ENCODE data around the gene COPZ2. TPM values are rescaled to one million over a fixed set of nuclear protein-coding genes. Genes with fewer than 3 reads are reported as not detected.
A peak's percentile ranks its signal among the peaks of the same experiment; 100 is the strongest.

Gene COPZ2
- total RNA-seq, 2 donors from 2014 or later: 7.0 to 43.5 TPM

- H3K27me3 ChIP-seq: no peaks in the 10 kb centered on the region
- intact Hi-C loops (cut with DNase I): no loop called here
- no peaks in the 10 kb centered on the region for H3K9me3 ChIP-seq
- peak within 1 kb of the TSS; percentile 59 to 62 for H3K4me3 ChIP-seq
- ATAC-seq: peak; percentile 97
- no peaks in the 10 kb centered on the region for H3K36me3 ChIP-seq (replicated peaks in 1 of 2; ENCODE audit: insufficient read depth in 1 of 2, low read depth in 2 of 2)
- DNase-seq: peak; percentile 99 to 100 (median 99)
- H3K4me1 ChIP-seq: peaks cover 63% of the 10 kb centered on the region
- TF ChIP-seq, protein P1, sequence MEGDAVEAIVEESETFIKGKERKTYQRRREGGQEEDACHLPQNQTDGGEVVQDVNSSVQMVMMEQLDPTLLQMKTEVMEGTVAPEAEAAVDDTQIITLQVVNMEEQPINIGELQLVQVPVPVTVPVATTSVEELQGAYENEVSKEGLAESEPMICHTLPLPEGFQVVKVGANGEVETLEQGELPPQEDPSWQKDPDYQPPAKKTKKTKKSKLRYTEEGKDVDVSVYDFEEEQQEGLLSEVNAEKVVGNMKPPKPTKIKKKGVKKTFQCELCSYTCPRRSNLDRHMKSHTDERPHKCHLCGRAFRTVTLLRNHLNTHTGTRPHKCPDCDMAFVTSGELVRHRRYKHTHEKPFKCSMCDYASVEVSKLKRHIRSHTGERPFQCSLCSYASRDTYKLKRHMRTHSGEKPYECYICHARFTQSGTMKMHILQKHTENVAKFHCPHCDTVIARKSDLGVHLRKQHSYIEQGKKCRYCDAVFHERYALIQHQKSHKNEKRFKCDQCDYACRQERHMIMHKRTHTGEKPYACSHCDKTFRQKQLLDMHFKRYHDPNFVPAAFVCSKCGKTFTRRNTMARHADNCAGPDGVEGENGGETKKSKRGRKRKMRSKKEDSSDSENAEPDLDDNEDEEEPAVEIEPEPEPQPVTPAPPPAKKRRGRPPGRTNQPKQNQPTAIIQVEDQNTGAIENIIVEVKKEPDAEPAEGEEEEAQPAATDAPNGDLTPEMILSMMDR (IDR thresholded peaks at IDR 0.05): peak in 1 of 7 experiments; percentile 23
- TF ChIP-seq POLR2A (IDR thresholded peaks at IDR 0.05): peak; percentile 67 to 95 (median 92)
- WGBS, 2 donors: 0% methylated on average over 30 to 47 of the region's 47 CpGs
- H3K27ac ChIP-seq: peak within 1 kb of the TSS; percentile 90 to 95 (median 92)
Observed at GRCh38 chr17:48047741-48048383, 10.3 kb upstream of the COPZ2 start, which contains the start of gene NFE2L1. NFE2L1 (plus strand) TSS chr17:48048359; CDS start chr17:48051119, 2,760 bp downstream.

DNA sequence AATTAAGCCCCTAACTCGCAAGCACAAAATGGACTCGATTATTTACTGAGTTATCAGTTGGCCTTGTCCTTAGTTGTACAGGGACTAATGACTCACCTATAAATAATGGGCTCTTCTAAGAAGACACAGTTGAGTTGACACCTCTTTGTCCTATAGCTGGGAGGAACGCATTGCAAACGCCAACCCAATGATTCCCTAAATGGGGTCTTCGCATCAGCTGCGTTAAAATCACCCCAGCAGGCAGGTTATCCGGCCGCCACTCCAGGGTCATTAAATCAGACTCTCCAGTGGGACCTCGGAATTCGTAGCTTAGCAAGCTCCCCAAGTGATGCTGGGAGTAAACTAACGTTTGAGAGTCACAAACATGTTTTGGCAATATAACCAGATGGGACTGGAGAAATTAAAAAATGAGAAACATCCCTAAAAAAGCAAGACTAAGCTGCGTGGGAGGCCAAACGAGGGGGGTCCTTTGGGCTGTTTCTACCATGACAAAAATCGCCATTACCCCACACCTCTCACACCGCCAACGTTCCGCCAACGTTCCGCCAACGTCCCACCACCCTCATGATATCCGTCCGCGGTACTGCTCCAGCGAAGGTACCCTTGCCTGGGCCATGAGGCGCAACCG lies 9.6 kb upstream of the COPZ2 start:
- Histone ChIP-seq H3K4me3 (peak overlapping the region; percentile 31 to 62), H3K4me1 (peaks cover 56% of the 10 kb centered on the region), H3K27me3 (no peaks in the 10 kb centered on the region), H3K9me3 (no peaks in the 10 kb centered on the region), H3K36me3 (replicated peaks in 1 of 2; ENCODE audit: insufficient read depth in 1 of 2, low read depth in 2 of 2) (no peaks in the 10 kb centered on the region), H3K27ac (peak overlapping the region; percentile 90 to 95 (median 92))
- 7 to 14% methylated on average over 21 to 26 of the region's 26 CpGs for WGBS, 2 donors
- no peak for TF ChIP-seq POLR2A (IDR thresholded peaks at IDR 0.05)
- TF ChIP-seq, protein P1 (IDR thresholded peaks at IDR 0.05): no peak
- ATAC-seq: no peak
- DNase-seq: no peak
- intact Hi-C loops (cut with DNase I): no loop called here

DNA sequence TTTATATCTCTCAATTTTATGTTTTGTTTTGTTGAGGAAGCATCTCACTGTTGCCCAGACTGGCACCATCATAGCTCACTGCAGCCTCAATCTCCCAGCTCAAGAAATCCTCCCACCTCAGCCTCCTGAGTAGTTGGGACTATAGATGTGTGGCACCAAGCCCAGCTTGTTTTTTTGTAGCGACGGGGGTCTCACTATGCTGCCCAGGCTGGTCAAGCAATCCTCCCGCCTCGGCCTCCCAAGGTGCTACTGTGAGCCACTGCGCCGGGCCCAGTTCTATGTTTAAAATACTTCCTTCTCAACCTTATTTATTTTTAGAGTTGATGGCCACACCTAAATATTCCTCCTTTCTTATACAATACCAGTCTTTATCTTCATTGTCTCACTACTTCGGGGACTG lies 8.7 kb upstream of the COPZ2 start:
- no peaks in the 10 kb centered on the region for H3K9me3 ChIP-seq
- TF ChIP-seq, protein P1 (IDR thresholded peaks at IDR 0.05): no peak
- TF ChIP-seq POLR2A (IDR thresholded peaks at IDR 0.05): no peak
- 87 to 91% methylated on average over 7 of the region's 7 CpGs for WGBS, 2 donors
- peaks cover 47% of the 10 kb centered on the region for H3K4me1 ChIP-seq
- peak overlapping the region; percentile 90 to 95 (median 92) for H3K27ac ChIP-seq
- H3K4me3 ChIP-seq: no peak overlapping the region
- H3K36me3 ChIP-seq (replicated peaks in 1 of 2; ENCODE audit: insufficient read depth in 1 of 2, low read depth in 2 of 2): no peaks in the 10 kb centered on the region
- no peaks in the 10 kb centered on the region for H3K27me3 ChIP-seq
- DNase-seq (no peak), ATAC-seq (no peak)
- intact Hi-C loops (cut with DNase I): no loop called here

DNA sequence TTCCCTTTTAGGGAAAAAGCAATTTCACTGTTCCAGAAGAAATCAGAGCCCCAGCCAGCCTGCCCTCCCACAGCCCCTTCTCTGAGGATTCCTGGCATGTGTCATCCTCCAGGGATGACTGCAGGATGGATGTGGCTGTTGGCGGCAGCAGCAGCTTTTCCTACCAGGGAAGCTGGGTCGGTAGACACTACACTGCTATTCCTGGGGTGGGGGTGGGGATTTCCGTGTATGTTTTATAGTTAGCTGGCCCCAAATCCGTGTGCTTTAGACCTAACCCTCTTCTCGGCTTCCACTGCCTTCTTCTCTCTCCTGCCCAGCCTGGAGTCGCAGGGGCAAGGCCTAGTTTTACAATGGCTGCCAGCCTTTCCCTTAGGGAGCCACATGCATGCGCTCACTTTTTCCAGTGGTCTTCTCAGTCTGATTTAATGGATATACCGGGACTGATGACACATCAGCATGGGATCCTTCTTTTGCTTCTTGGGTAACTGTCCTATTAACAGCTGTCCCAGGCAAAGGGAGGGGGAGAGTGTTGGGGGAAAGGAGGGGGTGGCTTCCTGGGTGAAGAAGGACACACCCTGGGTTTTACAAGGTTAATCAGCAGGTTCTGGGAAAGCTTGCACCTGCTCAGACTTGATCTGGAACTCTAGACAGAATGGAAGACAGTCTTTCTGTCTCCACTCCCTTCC lies 7.9 kb upstream of the COPZ2 start:
- WGBS, 2 donors: 51 to 68% methylated on average over 6 to 8 of the region's 8 CpGs
- ATAC-seq: no peak
- no peak overlapping the region for H3K4me3 ChIP-seq
- no peaks in the 10 kb centered on the region for H3K9me3 ChIP-seq
- intact Hi-C loops (cut with DNase I): no loop called here
- peak overlapping the region; percentile 13 to 95 (median 92) for H3K27ac ChIP-seq
- peak; percentile 53 to 78 (median 70) for DNase-seq
- H3K36me3 ChIP-seq (replicated peaks in 1 of 2; ENCODE audit: insufficient read depth in 1 of 2, low read depth in 2 of 2): no peaks in the 10 kb centered on the region
- no peaks in the 10 kb centered on the region for H3K27me3 ChIP-seq
- TF ChIP-seq, protein P1 (IDR thresholded peaks at IDR 0.05): no peak
- TF ChIP-seq POLR2A (IDR thresholded peaks at IDR 0.05): no peak
- peaks cover 39% of the 10 kb centered on the region for H3K4me1 ChIP-seq
